Neutrophil (primary cell): ENCODE data around the gene KMT2C.

Source experiments
- H3K27ac ChIP-seq: fragments of 200-600 bp; sonication (generic); 2 replicates; pipeline ENCODE4 v1.5.1; 2016; ENCODE audit warnings: mild to moderate bottlenecking, moderate library complexity
- H3K27me3 ChIP-seq: fragments of 200-600 bp; sonication (generic); 2 replicates; pipeline ENCODE4 v1.6.0; 2016; ENCODE audit warnings: mild to moderate bottlenecking
- H3K36me3 ChIP-seq: fragments of 200-600 bp; sonication (generic); 2 replicates; pipeline ENCODE4 v1.5.1; 2017
- H3K4me1 ChIP-seq, 2 experiments: fragments of 200-600 bp in 1 of 2; sonication (generic) in 1 of 2; 1 replicate in 1 of 2; 2 replicates in 1 of 2; pipeline versions ENCODE4 v1.5.1 to v1.6.1; 2013 to 2016; ENCODE audit warnings: low read depth in 1 of 2, low read length in 1 of 2, mild to moderate bottlenecking in 1 of 2, moderate library complexity in 1 of 2; ENCODE audit not compliant: control insufficient read depth in 1 of 2, insufficient read depth in 1 of 2
- H3K4me3 ChIP-seq, 2 experiments: fragments of 200-600 bp in 1 of 2; sonication (generic) in 1 of 2; 1 replicate in 1 of 2; 2 replicates in 1 of 2; pipeline ENCODE4 v1.5.1; 2013 to 2016; ENCODE audit warnings: low read depth in 1 of 2, low read length in 1 of 2, mild to moderate bottlenecking in 1 of 2, moderate library complexity in 1 of 2
- H3K9me3 ChIP-seq: fragments of 200-600 bp; sonication (generic); 2 replicates; pipeline ENCODE4 v1.5.1; 2016
- CTCF ChIP-seq: fragments of 200-600 bp; sonication (generic); IDR thresholded peaks from 2 replicates; pipeline ENCODE4 v1.5.1; 2016; ENCODE audit warnings: antibody characterized with exemption

Gene KMT2C

GRCh38 chr7:152121432-152121831, 314.4 kb downstream of the KMT2C start:
- no peak overlapping the region for H3K27ac ChIP-seq
- peaks cover 83% of the 10 kb centered on the region for H3K36me3 ChIP-seq
- H3K9me3 ChIP-seq = no peaks in the 10 kb centered on the region
- H3K4me1 ChIP-seq = no peaks in the 10 kb centered on the region
- no peak for TF ChIP-seq CTCF
- H3K27me3 ChIP-seq = no peaks in the 10 kb centered on the region
- H3K4me3 ChIP-seq = no peak overlapping the region

GRCh38 chr7:152120776-152121175, 315.0 kb downstream of the KMT2C start:
- Histone ChIP-seq H3K36me3 (peaks cover 79% of the 10 kb centered on the region), H3K27ac (no peak overlapping the region), H3K9me3 (no peaks in the 10 kb centered on the region), H3K27me3 (no peaks in the 10 kb centered on the region), H3K4me1 (no peaks in the 10 kb centered on the region), H3K4me3 (no peak overlapping the region)
- no peak for TF ChIP-seq CTCF

GRCh38 chr7:152120210-152120609, 315.6 kb downstream of the KMT2C start:
- H3K27me3 ChIP-seq = no peaks in the 10 kb centered on the region
- no peak overlapping the region for H3K27ac ChIP-seq
- H3K36me3 ChIP-seq = peaks cover 81% of the 10 kb centered on the region
- no peaks in the 10 kb centered on the region for H3K9me3 ChIP-seq
- no peak for TF ChIP-seq CTCF
- no peak overlapping the region for H3K4me3 ChIP-seq
- H3K4me1 ChIP-seq = no peaks in the 10 kb centered on the region

- no peaks in the 10 kb centered on the region for H3K9me3 ChIP-seq
- H3K4me3 ChIP-seq = no peak overlapping the region
- no peak overlapping the region for H3K27ac ChIP-seq
- no peaks in the 10 kb centered on the region for H3K4me1 ChIP-seq
- no peaks in the 10 kb centered on the region for H3K27me3 ChIP-seq
- H3K36me3 ChIP-seq = peaks cover 66% of the 10 kb centered on the region
- no peak for TF ChIP-seq CTCF
Measured at GRCh38 chr7:152117356-152117755, 318.4 kb downstream of the KMT2C start.

- TF ChIP-seq CTCF = no peak
- no peaks in the 10 kb centered on the region for H3K4me1 ChIP-seq
- no peak overlapping the region for H3K4me3 ChIP-seq
- peaks cover 44% of the 10 kb centered on the region for H3K36me3 ChIP-seq
- no peaks in the 10 kb centered on the region for H3K27me3 ChIP-seq
- no peaks in the 10 kb centered on the region for H3K9me3 ChIP-seq
- no peak overlapping the region for H3K27ac ChIP-seq
Measured at GRCh38 chr7:152115021-152115718, 320.6 kb downstream of the KMT2C start.
